ENCODE data around the gene FAH. TPM values are rescaled to one million over a fixed set of nuclear protein-coding genes. Genes with fewer than 3 reads are reported as not detected.

FAH gene
- total and polyA plus RNA-seq, 2 experiments from 2014 or later, result 16.3 to 20.3 TPM

DNA sequence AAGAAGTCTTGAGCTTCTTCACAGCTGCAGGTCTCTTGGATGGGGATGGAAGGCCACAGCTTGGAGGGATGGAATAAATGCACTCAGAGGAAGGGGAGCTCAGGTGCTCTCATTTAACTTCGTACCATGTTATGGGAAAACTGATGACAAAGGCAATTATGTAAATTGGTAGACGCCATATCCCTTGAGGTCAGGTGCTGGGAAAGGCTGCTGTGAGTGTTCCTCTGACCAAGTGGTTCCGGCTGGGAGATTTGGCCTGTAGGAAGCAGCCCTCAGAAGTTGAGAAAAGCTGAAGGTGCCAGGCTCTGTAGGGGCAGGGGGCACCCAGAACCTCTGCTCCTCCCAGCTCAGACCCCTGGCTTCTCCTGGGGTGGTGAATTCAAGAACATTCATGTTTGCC lies 47.1 kb downstream of the FAH start:
- ATAC-seq (no peak), DNase-seq (ENCODE audit: low spot score) (no peak)
- H3K36me3 ChIP-seq (ENCODE audit: insufficient read depth), result no peaks in the 10 kb centered on the region
- Mint-ChIP-seq H3K4me1 (peaks cover 18% of the 10 kb centered on the region), H3K27ac (no peak overlapping the region), H3K9me3 (no peaks in the 10 kb centered on the region), H3K4me3 (no peak overlapping the region), H3K36me3 (ENCODE audit: low read depth) (no peaks in the 10 kb centered on the region), H3K27me3 (ENCODE audit: insufficient read depth, low read depth, poor library complexity) (peaks cover 4% of the 10 kb centered on the region)
- no peaks in the 10 kb centered on the region for H3F3A ChIP-seq (replicated peaks; ENCODE audit: low read depth)
- no peaks in the 10 kb centered on the region for H4K20me1 ChIP-seq (replicated peaks; ENCODE audit: insufficient read depth)
- peaks cover 16% of the 10 kb centered on the region for H3K9me2 ChIP-seq (ENCODE audit: insufficient read depth)
- no peak overlapping the region for H3K4me3 ChIP-seq
- H3K4me1 ChIP-seq (ENCODE audit: insufficient read depth), result peaks cover 10% of the 10 kb centered on the region; the same call in 1 of the 2 replicates
- no peaks in the 10 kb centered on the region for H3K79me2 ChIP-seq (replicated peaks; ENCODE audit: insufficient read depth)
- H3K27ac ChIP-seq (ENCODE audit: low read depth), result no peak overlapping the region
- H3K27me3 ChIP-seq (ENCODE audit: insufficient read depth), result no peaks in the 10 kb centered on the region
- peak overlapping the region; percentile 7; the same call in 1 of the 2 replicates for H3K4me2 ChIP-seq
- TF ChIP-seq, protein P1, sequence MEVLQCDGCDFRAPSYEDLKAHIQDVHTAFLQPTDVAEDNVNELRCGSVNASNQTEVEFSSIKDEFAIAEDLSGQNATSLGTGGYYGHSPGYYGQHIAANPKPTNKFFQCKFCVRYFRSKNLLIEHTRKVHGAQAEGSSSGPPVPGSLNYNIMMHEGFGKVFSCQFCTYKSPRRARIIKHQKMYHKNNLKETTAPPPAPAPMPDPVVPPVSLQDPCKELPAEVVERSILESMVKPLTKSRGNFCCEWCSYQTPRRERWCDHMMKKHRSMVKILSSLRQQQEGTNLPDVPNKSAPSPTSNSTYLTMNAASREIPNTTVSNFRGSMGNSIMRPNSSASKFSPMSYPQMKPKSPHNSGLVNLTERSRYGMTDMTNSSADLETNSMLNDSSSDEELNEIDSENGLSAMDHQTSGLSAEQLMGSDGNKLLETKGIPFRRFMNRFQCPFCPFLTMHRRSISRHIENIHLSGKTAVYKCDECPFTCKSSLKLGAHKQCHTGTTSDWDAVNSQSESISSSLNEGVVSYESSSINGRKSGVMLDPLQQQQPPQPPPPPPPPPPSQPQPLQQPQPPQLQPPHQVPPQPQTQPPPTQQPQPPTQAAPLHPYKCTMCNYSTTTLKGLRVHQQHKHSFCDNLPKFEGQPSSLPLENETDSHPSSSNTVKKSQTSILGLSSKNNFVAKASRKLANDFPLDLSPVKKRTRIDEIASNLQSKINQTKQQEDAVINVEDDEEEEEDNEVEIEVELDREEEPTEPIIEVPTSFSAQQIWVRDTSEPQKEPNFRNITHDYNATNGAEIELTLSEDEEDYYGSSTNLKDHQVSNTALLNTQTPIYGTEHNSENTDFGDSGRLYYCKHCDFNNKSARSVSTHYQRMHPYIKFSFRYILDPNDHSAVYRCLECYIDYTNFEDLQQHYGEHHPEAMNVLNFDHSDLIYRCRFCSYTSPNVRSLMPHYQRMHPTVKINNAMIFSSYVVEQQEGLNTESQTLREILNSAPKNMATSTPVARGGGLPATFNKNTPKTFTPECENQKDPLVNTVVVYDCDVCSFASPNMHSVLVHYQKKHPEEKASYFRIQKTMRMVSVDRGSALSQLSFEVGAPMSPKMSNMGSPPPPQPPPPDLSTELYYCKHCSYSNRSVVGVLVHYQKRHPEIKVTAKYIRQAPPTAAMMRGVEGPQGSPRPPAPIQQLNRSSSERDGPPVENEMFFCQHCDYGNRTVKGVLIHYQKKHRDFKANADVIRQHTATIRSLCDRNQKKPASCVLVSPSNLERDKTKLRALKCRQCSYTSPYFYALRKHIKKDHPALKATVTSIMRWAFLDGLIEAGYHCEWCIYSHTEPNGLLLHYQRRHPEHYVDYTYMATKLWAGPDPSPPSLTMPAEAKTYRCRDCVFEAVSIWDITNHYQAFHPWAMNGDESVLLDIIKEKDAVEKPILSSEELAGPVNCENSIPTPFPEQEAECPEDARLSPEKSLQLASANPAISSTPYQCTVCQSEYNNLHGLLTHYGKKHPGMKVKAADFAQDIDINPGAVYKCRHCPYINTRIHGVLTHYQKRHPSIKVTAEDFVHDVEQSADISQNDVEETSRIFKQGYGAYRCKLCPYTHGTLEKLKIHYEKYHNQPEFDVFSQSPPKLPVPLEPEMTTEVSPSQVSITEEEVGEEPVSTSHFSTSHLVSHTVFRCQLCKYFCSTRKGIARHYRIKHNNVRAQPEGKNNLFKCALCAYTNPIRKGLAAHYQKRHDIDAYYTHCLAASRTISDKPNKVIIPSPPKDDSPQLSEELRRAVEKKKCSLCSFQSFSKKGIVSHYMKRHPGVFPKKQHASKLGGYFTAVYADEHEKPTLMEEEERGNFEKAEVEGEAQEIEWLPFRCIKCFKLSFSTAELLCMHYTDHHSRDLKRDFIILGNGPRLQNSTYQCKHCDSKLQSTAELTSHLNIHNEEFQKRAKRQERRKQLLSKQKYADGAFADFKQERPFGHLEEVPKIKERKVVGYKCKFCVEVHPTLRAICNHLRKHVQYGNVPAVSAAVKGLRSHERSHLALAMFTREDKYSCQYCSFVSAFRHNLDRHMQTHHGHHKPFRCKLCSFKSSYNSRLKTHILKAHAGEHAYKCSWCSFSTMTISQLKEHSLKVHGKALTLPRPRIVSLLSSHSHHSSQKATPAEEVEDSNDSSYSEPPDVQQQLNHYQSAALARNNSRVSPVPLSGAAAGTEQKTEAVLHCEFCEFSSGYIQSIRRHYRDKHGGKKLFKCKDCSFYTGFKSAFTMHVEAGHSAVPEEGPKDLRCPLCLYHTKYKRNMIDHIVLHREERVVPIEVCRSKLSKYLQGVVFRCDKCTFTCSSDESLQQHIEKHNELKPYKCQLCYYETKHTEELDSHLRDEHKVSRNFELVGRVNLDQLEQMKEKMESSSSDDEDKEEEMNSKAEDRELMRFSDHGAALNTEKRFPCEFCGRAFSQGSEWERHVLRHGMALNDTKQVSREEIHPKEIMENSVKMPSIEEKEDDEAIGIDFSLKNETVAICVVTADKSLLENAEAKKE (CRISPR knock-in tag; IDR thresholded peaks at IDR 0.05), result no peak
- TF ChIP-seq JUNB (IDR thresholded peaks at IDR 0.05; ENCODE audit: unreplicated experiment) (no peak), STAT1 (IDR thresholded peaks at IDR 0.05; ENCODE audit: unreplicated experiment) (no peak), ZNF331 (CRISPR knock-in tag; IDR thresholded peaks at IDR 0.05; ENCODE audit: low read depth) (no peak)
- TF ChIP-seq, protein P2, sequence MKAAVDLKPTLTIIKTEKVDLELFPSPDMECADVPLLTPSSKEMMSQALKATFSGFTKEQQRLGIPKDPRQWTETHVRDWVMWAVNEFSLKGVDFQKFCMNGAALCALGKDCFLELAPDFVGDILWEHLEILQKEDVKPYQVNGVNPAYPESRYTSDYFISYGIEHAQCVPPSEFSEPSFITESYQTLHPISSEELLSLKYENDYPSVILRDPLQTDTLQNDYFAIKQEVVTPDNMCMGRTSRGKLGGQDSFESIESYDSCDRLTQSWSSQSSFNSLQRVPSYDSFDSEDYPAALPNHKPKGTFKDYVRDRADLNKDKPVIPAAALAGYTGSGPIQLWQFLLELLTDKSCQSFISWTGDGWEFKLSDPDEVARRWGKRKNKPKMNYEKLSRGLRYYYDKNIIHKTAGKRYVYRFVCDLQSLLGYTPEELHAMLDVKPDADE (IDR thresholded peaks at IDR 0.05), result no peak
- H2AFZ ChIP-seq, result peak overlapping the region; percentile 39
